HepG2 (cell line): ENCODE results near the gene PLPP7.

Experiments used
- AHDC1 ChIP-seq: sonication (generic); formaldehyde crosslinking; IDR thresholded peaks from 2 replicates; pipeline ENCODE4 v1.5.1; 2020; ENCODE audit warnings: mild to moderate bottlenecking, missing genetic modification reagents, borderline replicate concordance
- CEBPB ChIP-seq: IDR thresholded peaks from 2 replicates; pipeline ENCODE4 v1.6.1; 2011; ENCODE audit warnings: low read depth, low read length, improper control_type of control experiment, borderline replicate concordance
- NFIB ChIP-seq: sonication (generic); formaldehyde crosslinking; IDR thresholded peaks from 2 replicates; pipeline ENCODE4 v1.9.0; 2021; ENCODE audit warnings: missing genetic modification reagents, mild to moderate bottlenecking, borderline replicate concordance
- NFIC ChIP-seq: IDR thresholded peaks from 2 replicates; pipeline ENCODE4 v1.6.1; 2012; ENCODE audit warnings: mild to moderate bottlenecking, low read length, inconsistent platforms
- POLR2AphosphoS2 ChIP-seq: IDR thresholded peaks from 2 replicates; pipeline ENCODE4 v1.6.1; 2011; ENCODE audit warnings: low read depth, low read length, improper control_type of control experiment
- RBAK ChIP-seq: sonication (generic); formaldehyde crosslinking; IDR thresholded peaks from 2 replicates; pipeline ENCODE4 v1.5.1; 2020; ENCODE audit warnings: mild to moderate bottlenecking, missing genetic modification reagents
- TF ChIP-seq, protein P1 (sequence below): sonication (generic); formaldehyde crosslinking; IDR thresholded peaks from 2 replicates; pipeline ENCODE4 v1.5.0; 2020; ENCODE audit warnings: missing genetic modification reagents, mild to moderate bottlenecking, borderline replicate concordance

DNA sequence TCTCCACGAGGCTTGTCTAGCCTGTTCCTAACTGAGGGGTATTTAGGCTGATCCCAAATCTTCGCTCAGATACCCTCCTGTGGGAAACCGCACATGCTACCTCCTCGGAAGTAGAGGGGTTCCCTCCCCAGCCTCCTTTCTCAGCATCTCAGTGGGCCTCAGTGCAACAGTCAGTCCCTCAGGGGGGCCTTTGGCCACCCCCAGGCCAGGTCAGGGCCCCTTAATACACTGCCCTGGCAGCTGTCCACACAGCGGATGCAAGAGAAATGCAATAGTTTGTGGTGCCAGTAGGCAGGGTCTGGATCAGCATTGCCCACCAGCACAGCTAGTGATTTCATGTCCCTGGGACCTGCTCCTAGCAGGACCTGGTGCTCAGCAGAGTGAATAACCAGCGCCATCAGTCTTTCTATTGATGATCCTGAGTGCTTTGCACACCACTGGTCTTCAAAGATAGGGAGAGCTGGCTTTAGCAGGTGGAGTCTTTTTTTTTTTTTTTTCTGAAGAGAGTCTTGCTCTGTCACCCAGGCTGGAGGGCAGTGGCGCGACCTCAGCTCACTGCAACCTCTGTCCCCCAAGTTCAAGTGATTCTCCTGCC, 7.5 kb downstream of the PLPP7 start:
- TF ChIP-seq POLR2AphosphoS2 (no peak), NFIB (CRISPR knock-in tag) (no peak), CEBPB (no peak), RBAK (CRISPR knock-in tag) (no peak), AHDC1 (no peak), NFIC (no peak)
- TF ChIP-seq, protein P1, sequence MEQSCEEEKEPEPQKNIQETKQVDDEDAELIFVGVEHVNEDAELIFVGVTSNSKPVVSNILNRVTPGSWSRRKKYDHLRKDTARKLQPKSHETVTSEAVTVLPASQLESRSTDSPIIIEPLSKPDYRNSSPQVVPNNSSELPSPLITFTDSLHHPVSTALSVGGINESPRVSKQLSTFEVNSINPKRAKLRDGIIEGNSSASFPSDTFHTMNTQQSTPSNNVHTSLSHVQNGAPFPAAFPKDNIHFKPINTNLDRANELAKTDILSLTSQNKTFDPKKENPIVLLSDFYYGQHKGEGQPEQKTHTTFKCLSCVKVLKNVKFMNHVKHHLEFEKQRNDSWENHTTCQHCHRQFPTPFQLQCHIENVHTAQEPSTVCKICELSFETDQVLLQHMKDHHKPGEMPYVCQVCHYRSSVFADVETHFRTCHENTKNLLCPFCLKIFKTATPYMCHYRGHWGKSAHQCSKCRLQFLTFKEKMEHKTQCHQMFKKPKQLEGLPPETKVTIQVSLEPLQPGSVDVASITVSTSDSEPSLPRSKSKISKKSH (CRISPR knock-in tag) = no peak
